ENCODE results near the gene DCDC1. TPM values are rescaled to one million over a fixed set of nuclear protein-coding genes. Genes with fewer than 3 reads are reported as not detected.
"Not testable (repeated sequence)": the region's sequence is repeated elsewhere in the genome, so short reads cannot be mapped to it uniquely, and the experiment has no call there.

Gene DCDC1
- total RNA-seq, 4 donors from 2014 or later: 0.34 to 2.7 TPM; not detected in 2

DNA sequence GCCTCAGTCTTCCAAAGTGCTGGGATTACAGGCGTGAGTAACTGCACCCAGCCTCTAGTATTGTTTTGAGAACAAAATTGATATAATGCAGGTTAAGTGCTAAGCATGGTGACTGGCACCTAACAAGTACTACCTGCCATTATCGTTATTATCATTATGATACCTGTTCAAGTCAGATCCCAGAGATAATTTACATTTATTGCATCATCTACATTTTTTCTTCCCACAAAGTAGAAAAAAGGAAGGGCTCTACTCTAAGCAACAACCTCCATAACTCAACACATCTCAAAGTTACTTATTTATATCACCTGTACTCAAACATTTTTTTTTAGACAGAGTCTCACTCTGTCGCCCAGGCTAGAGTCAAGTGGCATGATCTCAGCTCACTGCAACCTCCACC, 42.1 kb downstream of the DCDC1 start:
- WGBS: 90% methylated on average over 3 of the region's 3 CpGs
- H3K4me1 ChIP-seq: no peaks in the 10 kb centered on the region

DNA sequence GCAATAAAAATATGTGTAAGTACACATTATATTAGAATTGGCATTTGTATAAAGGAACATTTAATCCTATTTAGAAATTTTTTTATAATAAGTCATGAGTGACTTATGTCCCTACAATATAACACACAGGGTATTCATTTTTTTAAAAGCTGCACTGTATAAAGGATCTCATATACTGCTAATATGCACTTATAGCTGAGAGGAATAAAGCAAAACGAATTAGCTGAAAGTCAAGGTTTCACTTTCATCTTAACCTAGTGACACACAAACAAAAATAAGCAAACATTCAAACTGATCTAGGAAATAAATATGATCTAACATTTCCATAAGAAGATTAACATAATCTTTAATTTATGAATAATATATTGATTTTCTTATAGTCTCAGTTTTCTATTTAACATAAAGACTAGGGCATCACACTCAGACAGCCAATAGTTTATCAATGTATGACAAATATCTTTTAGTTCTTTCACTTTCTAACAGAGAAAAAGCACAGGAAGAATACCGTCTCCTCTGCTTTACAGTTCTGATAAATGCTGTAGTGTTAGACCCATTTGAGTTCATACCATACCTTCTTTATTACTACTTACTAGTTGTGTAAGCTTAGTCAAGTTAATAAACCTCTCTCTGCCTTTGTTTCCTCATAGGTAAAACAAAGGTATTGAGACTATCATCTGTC, 42.9 kb downstream of the DCDC1 start:
- WGBS: 53% methylated on average over 2 of the region's 2 CpGs
- no peak for TF ChIP-seq CTCF (IDR thresholded peaks at IDR 0.05)
- no peak for TF ChIP-seq POLR2A (IDR thresholded peaks at IDR 0.05)
- no peak for TF ChIP-seq EP300 (IDR thresholded peaks at IDR 0.05)
- TF ChIP-seq POLR2AphosphoS5 (IDR thresholded peaks at IDR 0.05): no peak
- H3K4me3 ChIP-seq: no peak overlapping the region
- H3K36me3 ChIP-seq: no peaks in the 10 kb centered on the region
- H3K27ac ChIP-seq: no peak overlapping the region
- no peak for DNase-seq (ENCODE audit: low spot score in 2 of 2)
- H3K9me3 ChIP-seq: no peaks in the 10 kb centered on the region
- no peaks in the 10 kb centered on the region for H3K27me3 ChIP-seq
- H3K4me1 ChIP-seq: no peaks in the 10 kb centered on the region

More for the DNA sequence above, 42.1 kb downstream of the DCDC1 start:
- H3K4me3 ChIP-seq: no peak overlapping the region
- H3K36me3 ChIP-seq: no peaks in the 10 kb centered on the region
- H3K27me3 ChIP-seq: no peaks in the 10 kb centered on the region
- no peak for TF ChIP-seq POLR2A (IDR thresholded peaks at IDR 0.05)
- TF ChIP-seq CTCF (IDR thresholded peaks at IDR 0.05): no peak
- no peak for TF ChIP-seq POLR2AphosphoS5 (IDR thresholded peaks at IDR 0.05)
- H3K27ac ChIP-seq: no peak overlapping the region
- DNase-seq (ENCODE audit: low spot score in 2 of 2): no peak
- no peaks in the 10 kb centered on the region for H3K9me3 ChIP-seq

DNA sequence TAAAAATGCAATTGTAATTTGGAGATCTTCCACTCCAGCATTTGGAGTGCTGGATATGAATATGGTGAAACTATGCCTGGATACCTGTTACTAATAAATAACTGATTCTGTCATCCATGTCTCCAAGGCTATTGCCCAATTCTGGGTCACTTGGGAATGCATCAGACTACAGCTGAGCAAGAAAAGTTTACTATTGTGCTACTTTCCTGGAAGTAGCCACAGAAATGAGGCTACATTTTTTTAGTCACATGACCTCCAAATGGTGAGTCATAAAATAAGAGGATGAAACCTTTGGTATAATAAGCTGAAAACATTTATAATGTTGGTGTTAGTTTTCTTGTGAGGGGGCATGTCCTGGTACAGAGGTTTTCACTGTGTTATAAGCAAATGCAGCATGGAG, 44.4 kb downstream of the DCDC1 start:
- no peak for DNase-seq (ENCODE audit: low spot score in 2 of 2)
- H3K9me3 ChIP-seq: no peaks in the 10 kb centered on the region
- H3K27me3 ChIP-seq: no peaks in the 10 kb centered on the region
- TF ChIP-seq POLR2A (IDR thresholded peaks at IDR 0.05): no peak
- TF ChIP-seq EP300 (IDR thresholded peaks at IDR 0.05): no peak
- TF ChIP-seq CTCF (IDR thresholded peaks at IDR 0.05): no peak
- TF ChIP-seq POLR2AphosphoS5 (IDR thresholded peaks at IDR 0.05): no peak
- H3K36me3 ChIP-seq: no peaks in the 10 kb centered on the region
- H3K27ac ChIP-seq: no peak overlapping the region
- no peaks in the 10 kb centered on the region for H3K4me1 ChIP-seq
- H3K4me3 ChIP-seq: no peak overlapping the region

DNA sequence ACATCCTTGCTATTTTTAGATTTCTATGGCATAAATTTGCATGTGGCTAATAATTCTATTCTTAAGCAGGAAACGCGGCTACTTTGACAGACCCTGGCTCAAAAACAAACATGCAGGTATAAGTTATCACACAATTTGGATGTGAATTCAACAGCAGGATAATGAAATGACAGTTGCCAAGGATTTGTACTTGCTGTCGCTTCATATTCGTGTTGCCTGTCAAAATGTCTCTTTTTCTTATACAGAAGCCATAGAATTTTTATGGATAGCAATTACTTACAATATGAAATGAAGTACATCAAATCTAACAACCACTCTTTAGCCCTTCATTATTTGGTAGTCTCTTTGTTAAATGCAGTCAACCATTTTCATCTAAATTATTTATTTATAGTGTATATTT, 46.4 kb downstream of the DCDC1 start:
- H3K27me3 ChIP-seq: no peaks in the 10 kb centered on the region
- no peaks in the 10 kb centered on the region for H3K36me3 ChIP-seq
- no peak overlapping the region for H3K4me3 ChIP-seq
- no peaks in the 10 kb centered on the region for H3K9me3 ChIP-seq
- no peaks in the 10 kb centered on the region for H3K4me1 ChIP-seq
- DNase-seq (ENCODE audit: low spot score in 2 of 2): no peak
- WGBS: 89% methylated on average over 4 of the region's 4 CpGs
- H3K27ac ChIP-seq: no peak overlapping the region
- TF ChIP-seq CTCF (IDR thresholded peaks at IDR 0.05): no peak
- TF ChIP-seq EP300 (IDR thresholded peaks at IDR 0.05): no peak
- TF ChIP-seq POLR2AphosphoS5 (IDR thresholded peaks at IDR 0.05): no peak
- TF ChIP-seq POLR2A (IDR thresholded peaks at IDR 0.05): no peak

DNA sequence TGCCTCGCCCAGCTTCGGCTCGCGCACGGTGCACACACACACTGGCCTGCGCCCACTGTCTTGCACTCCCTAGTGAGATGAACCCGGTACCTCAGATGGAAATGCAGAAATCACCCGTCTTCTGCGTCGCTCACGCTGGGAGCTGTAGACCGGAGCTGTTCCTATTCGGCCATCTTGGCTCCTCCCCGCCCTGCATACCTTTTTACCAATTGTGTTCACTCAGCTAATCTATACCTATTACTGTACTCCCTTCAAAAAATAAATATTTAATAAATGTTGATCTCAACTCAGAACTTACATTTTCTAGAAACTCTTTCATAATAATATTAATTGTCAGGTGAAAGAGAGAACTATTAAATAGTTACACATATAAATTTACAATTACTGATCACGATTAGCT, 48.0 kb downstream of the DCDC1 start:
- not testable (repeated sequence) for H3K4me1 ChIP-seq; H3K4me3 ChIP-seq; H3K27ac ChIP-seq; DNase-seq (ENCODE audit: low spot score in 2 of 2); H3K27me3 ChIP-seq; H3K9me3 ChIP-seq; H3K36me3 ChIP-seq
- WGBS: 97% methylated on average over 15 of the region's 15 CpGs

DNA sequence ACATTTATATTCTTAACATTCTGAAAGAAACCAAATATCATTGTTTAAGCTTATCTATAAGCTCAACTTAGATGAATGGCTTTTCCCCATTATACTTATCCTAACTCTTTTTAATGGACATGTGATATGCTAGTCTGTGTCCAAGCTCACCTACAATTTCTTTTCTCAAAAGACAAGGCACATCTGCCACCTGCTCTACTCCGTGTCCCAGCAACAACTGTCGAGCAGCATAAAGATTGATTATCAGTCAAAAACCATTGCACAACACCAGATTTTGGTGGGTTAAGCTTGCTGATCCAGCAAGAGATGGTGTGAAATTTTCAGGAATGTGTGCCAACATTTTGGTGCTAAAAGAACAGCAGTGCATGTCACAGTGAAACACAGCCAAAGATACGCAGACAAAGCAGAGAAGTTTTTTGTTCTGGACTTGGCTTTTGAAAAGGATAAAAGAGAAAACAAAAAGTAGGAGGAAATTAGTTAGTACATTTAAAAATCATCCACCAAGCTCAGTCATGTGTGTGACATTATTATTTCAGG, 65.8 kb downstream of the DCDC1 start:
- no peaks in the 10 kb centered on the region for H3K4me1 ChIP-seq

More for the DNA sequence above, 65.8 kb downstream of the DCDC1 start:
- Histone ChIP-seq H3K27ac (no peak overlapping the region), H3K36me3 (no peaks in the 10 kb centered on the region), H3K27me3 (no peaks in the 10 kb centered on the region), H3K4me3 (no peak overlapping the region), H3K9me3 (no peaks in the 10 kb centered on the region)
- no peak for TF ChIP-seq EP300 (IDR thresholded peaks at IDR 0.05)
- no peak for TF ChIP-seq CTCF (IDR thresholded peaks at IDR 0.05)
- TF ChIP-seq POLR2AphosphoS5 (IDR thresholded peaks at IDR 0.05): no peak
- no peak for TF ChIP-seq POLR2A (IDR thresholded peaks at IDR 0.05)
- no peak for DNase-seq (ENCODE audit: low spot score in 2 of 2)
- WGBS: 42% methylated on average over 3 of the region's 3 CpGs

Measured in suprapubic skin (tissue), 4 donors.